B cell (primary cell): Measurements from ENCODE around the gene CYTH3.

ENCODE experiments used
- EZH2 ChIP-seq: IDR thresholded peaks from 2 replicates; pipeline ENCODE4 v1.6.1; 2012; ENCODE audit warnings: borderline replicate concordance, low read depth, mild to moderate bottlenecking, moderate library complexity, low read length; ENCODE audit not compliant: insufficient read depth, poor library complexity, severe bottlenecking
- TF ChIP-seq, protein P1 (sequence below): fragments of 200-600 bp; IDR thresholded peaks from one replicate; pipeline ENCODE4 v1.8.0; 2022; ENCODE audit warnings: antibody characterized with exemption, mild to moderate bottlenecking

DNA sequence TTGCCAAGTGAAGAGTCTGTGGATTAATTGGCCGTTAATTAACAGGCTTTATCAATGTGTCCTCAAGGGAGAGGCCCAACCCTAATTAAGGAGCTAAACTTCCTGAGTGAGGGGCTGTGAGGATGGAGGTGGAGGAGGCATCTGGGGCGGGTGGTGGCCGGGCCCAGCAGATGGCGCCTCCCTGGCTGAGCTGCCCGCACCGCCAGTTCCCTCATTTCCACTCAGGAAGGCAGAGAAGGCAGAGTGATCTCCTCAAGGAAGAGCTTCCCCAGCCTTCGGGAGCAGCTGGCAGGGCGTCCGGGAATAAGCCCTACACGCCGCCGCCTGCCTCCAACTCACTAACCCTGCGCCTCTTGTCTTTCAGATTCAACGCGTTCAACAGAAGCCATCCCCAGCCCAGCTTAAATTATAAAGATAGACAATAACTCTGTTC lies 112.2 kb downstream of the CYTH3 start:
- TF ChIP-seq, protein P1, sequence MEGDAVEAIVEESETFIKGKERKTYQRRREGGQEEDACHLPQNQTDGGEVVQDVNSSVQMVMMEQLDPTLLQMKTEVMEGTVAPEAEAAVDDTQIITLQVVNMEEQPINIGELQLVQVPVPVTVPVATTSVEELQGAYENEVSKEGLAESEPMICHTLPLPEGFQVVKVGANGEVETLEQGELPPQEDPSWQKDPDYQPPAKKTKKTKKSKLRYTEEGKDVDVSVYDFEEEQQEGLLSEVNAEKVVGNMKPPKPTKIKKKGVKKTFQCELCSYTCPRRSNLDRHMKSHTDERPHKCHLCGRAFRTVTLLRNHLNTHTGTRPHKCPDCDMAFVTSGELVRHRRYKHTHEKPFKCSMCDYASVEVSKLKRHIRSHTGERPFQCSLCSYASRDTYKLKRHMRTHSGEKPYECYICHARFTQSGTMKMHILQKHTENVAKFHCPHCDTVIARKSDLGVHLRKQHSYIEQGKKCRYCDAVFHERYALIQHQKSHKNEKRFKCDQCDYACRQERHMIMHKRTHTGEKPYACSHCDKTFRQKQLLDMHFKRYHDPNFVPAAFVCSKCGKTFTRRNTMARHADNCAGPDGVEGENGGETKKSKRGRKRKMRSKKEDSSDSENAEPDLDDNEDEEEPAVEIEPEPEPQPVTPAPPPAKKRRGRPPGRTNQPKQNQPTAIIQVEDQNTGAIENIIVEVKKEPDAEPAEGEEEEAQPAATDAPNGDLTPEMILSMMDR: no peak
- no peak for TF ChIP-seq EZH2
